ENCODE data around the gene AIF1. TPM values are rescaled to one million over a fixed set of nuclear protein-coding genes. Genes with fewer than 3 reads are reported as not detected.

The AIF1 gene
- total RNA-seq, 3 donors from 2014 or later (not counting 1 experiment from before 2014, with no cell fraction given) = 8.7 to 47.0 (median 17.9) TPM

DNA sequence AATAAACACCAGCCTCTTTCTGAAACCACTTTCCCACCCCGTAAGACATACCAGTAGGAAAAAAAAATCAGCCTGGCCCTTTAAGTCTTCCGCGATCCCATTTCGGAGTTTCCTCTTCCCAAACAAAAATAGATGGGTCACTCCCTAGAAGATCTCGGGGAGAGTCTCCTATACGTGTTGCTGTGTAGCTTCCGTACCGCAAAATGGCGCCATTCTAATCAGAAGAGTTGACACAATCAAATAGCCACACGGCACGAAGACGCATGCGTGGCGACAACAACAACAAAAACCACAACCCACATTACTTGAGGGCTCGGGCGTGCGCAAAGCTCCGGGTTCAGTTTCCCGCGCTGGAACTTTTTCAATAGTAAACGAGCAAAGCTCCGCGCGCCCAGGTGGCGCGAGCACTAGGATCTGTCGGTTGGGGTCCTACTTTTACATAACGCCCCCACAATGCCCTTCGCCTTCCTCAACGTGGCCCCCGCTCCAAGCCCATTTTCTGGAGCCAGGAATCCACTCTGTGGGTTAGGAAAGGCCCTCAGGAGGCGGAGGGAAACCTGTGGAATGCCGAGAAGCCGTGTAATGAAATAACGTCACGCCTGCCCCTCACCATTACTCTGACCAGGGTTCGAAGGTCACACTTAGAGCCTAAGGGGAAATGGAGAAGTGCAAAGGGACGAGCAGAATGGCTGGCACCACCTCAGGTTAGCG lies 49.9 kb downstream of the AIF1 start, which contains the start of gene GPANK1:
TSS of gene GPANK1 (minus strand) at position 208 of the 711 bp plus-strand sequence. CDS start 519 bp downstream, outside the sequence.
- peak within 1 kb of the TSS; percentile 92 for H3K27ac ChIP-seq (ENCODE audit: low read length)
- H3K9me3 Mint-ChIP-seq = no peaks in the 10 kb centered on the region
- peak within 1 kb of the TSS; percentile 97 to 100 for H3K27ac Mint-ChIP-seq
- H3K4me1 ChIP-seq (ENCODE audit: control insufficient read depth, insufficient read depth, low read length) = peaks cover 49% of the 10 kb centered on the region
- WGBS (ENCODE audit: insufficient coverage) = under 1% methylated on average over 39 of the region's 39 CpGs
- no peaks in the 10 kb centered on the region for H3K36me3 Mint-ChIP-seq
- TF ChIP-seq, protein P1, sequence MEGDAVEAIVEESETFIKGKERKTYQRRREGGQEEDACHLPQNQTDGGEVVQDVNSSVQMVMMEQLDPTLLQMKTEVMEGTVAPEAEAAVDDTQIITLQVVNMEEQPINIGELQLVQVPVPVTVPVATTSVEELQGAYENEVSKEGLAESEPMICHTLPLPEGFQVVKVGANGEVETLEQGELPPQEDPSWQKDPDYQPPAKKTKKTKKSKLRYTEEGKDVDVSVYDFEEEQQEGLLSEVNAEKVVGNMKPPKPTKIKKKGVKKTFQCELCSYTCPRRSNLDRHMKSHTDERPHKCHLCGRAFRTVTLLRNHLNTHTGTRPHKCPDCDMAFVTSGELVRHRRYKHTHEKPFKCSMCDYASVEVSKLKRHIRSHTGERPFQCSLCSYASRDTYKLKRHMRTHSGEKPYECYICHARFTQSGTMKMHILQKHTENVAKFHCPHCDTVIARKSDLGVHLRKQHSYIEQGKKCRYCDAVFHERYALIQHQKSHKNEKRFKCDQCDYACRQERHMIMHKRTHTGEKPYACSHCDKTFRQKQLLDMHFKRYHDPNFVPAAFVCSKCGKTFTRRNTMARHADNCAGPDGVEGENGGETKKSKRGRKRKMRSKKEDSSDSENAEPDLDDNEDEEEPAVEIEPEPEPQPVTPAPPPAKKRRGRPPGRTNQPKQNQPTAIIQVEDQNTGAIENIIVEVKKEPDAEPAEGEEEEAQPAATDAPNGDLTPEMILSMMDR (IDR thresholded peaks at IDR 0.05) = no peak
- H3K4me3 Mint-ChIP-seq = peak within 1 kb of the TSS; percentile 96
- no peaks in the 10 kb centered on the region for H3K9me3 ChIP-seq (ENCODE audit: control insufficient read depth, insufficient read depth, low read length)
- intact Hi-C loops (cut with micrococcal nuclease) = loop anchor here (1.0 to 10.0 kb wide), 9 partner anchors 13 to 948 kb away; partner anchors contain the start of genes ABHD16A, AGPAT1, BAG6 and DDX39B
- DNase-seq (peak; percentile 86 to 98), ATAC-seq (peak; percentile 33 to 52 (median 46))
- peaks cover 42% of the 10 kb centered on the region for H3K36me3 ChIP-seq (ENCODE audit: control insufficient read depth, insufficient read depth, low read length)
- peak within 1 kb of the TSS; percentile 67 for H3K4me3 ChIP-seq (ENCODE audit: low read length)
- H3K4me1 Mint-ChIP-seq = peaks cover 37 to 59% of the 10 kb centered on the region in 2 donors
- no peaks in the 10 kb centered on the region for H3K27me3 Mint-ChIP-seq (ENCODE audit: low read depth in 2 of 2)
- H3K27me3 ChIP-seq (ENCODE audit: control insufficient read depth, insufficient read depth, low read length) = no peaks in the 10 kb centered on the region

DNA sequence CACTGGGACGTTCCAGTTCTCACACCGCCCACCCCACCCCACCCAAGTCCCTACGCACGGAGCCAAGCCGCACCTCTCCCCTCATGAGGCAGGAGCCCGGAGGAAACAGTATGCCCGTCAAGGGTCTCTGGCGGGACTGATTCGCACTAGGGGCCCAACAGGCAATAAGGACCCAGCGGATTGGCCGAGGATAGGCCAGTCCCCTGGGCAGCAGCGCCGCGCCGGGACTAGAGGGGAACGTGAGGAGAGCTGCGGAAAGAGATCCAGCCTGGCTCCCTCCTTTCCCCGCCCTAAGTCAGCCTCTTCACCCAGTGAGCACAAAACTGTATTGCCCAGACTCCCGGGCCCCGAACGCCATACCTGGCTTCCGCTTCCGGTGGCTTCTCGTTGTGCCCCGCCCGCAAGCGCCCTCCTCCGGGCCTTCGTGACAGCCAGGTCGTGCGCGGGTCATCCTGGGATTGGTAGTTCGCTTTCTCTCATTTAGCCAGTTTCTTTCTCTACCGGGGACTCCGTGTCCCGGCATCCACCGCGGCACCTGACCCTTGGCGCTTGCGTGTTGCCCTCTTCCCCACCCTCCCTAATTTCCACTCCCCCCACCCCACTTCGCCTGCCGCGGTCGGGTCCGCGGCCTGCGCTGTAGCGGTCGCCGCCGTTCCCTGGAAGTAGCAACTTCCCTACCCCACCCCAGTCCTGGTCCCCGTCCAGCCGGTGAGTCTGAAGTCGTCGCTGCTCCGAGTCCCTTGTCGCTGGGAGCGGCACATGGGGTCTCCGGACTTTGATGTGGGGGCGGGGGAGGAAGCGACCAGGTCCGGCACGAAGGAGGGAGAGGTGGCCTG lies 50.7 kb downstream of the AIF1 start, which contains the start of gene CSNK2B:
TSS of gene CSNK2B (plus strand) at position 580 of the 836 bp plus-strand sequence. CDS start 752 bp downstream, outside the sequence.
- Mint-ChIP-seq H3K4me1 (peaks cover 32 to 53% of the 10 kb centered on the region in 2 donors), H3K27ac (peak within 1 kb of the TSS; percentile 97 to 100), H3K36me3 (no peaks in the 10 kb centered on the region), H3K9me3 (no peaks in the 10 kb centered on the region), H3K4me3 (peak within 1 kb of the TSS; percentile 96), H3K27me3 (ENCODE audit: low read depth in 2 of 2) (no peaks in the 10 kb centered on the region)
- ATAC-seq (peak; percentile 88 to 97 (median 91)), DNase-seq (peak; percentile 95 to 99)
- H3K36me3 ChIP-seq (ENCODE audit: control insufficient read depth, insufficient read depth, low read length) = peaks cover 49% of the 10 kb centered on the region
- no peaks in the 10 kb centered on the region for H3K9me3 ChIP-seq (ENCODE audit: control insufficient read depth, insufficient read depth, low read length)
- no peaks in the 10 kb centered on the region for H3K27me3 ChIP-seq (ENCODE audit: control insufficient read depth, insufficient read depth, low read length)
- peak within 1 kb of the TSS; percentile 67 for H3K4me3 ChIP-seq (ENCODE audit: low read length)
- H3K27ac ChIP-seq (ENCODE audit: low read length) = peak within 1 kb of the TSS; percentile 92
- TF ChIP-seq, protein P1 (IDR thresholded peaks at IDR 0.05) = no peak
- intact Hi-C loops (cut with micrococcal nuclease) = loop anchor here (1.0 to 10.0 kb wide), 7 partner anchors 13 to 948 kb away; partner anchors contain the start of genes ABHD16A, AGPAT1, BAG6 and DDX39B
- WGBS (ENCODE audit: insufficient coverage) = under 1% methylated on average over 63 of the region's 63 CpGs
- peaks cover 43% of the 10 kb centered on the region for H3K4me1 ChIP-seq (ENCODE audit: control insufficient read depth, insufficient read depth, low read length)

DNA sequence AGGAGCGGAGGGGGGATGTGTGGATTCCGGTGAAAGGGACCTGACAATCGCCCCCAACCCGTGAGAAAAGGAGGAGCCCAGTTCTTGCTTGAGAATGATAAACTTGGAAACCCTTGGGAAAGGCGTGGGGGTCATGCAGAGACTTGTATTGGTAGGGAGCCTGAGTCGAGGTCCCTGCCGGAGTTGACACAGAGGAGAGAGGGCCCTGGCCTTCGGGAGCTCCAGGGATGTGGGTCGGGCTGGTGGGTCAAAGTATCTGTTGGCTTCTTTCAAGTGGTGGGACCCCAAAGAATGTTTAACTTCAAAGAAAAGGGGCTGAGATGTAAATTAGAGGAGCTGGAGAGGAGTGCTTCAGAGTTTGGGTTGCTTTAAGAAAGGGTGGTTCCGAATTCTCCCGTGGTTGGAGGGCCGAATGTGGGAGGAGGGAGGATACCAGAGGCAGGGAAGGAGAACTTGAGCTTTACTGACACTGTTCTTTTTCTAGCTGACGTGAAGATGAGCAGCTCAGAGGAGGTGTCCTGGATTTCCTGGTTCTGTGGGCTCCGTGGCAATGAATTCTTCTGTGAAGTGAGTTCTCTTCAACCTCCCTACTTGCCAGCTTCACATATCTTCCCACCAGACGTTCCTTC lies 51.4 kb downstream of the AIF1 start:
- no peak for DNase-seq
- no peak for ATAC-seq
- intact Hi-C loops (cut with micrococcal nuclease) = loop anchor here (5.0 to 10.0 kb wide), 3 partner anchors 124 to 949 kb away; partner anchors contain the start of genes AGPAT1, DDX39B, MDC1 and RNF5
- H3K4me1 ChIP-seq (ENCODE audit: control insufficient read depth, insufficient read depth, low read length) = peaks cover 36% of the 10 kb centered on the region
- H3K27ac ChIP-seq (ENCODE audit: low read length) = peak overlapping the region; percentile 78
- H3K9me3 ChIP-seq (ENCODE audit: control insufficient read depth, insufficient read depth, low read length) = no peaks in the 10 kb centered on the region
- Mint-ChIP-seq H3K36me3 (no peaks in the 10 kb centered on the region), H3K4me1 (peaks cover 32 to 48% of the 10 kb centered on the region in 2 donors), H3K27ac (peak overlapping the region; percentile 97 to 100), H3K27me3 (ENCODE audit: low read depth in 2 of 2) (no peaks in the 10 kb centered on the region), H3K4me3 (peak overlapping the region; percentile 96), H3K9me3 (no peaks in the 10 kb centered on the region)
- WGBS (ENCODE audit: insufficient coverage) = 11% methylated on average over 15 of the region's 15 CpGs
- TF ChIP-seq, protein P1 (IDR thresholded peaks at IDR 0.05) = no peak
- peaks cover 56% of the 10 kb centered on the region for H3K36me3 ChIP-seq (ENCODE audit: control insufficient read depth, insufficient read depth, low read length)
- peak overlapping the region; percentile 67 for H3K4me3 ChIP-seq (ENCODE audit: low read length)
- no peaks in the 10 kb centered on the region for H3K27me3 ChIP-seq (ENCODE audit: control insufficient read depth, insufficient read depth, low read length)

Other genes starting within 250 kb of the AIF1 start
- gene MICA, start 211.6 kb upstream of the AIF1 start, total RNA-seq = 10 to 100 TPM in 2 of 3 donors, 1 to 10 TPM in 1; 9.3 to 19.7 (median 11.4) TPM
- 10 to 100 TPM; 33.5 to 39.0 (median 37.6) TPM for gene MICB, start 117.1 kb upstream of the AIF1 start, total RNA-seq
- gene MCCD1, start 86.3 kb upstream of the AIF1 start, total RNA-seq = not detected
- gene DDX39B, start 73.2 kb upstream of the AIF1 start, total RNA-seq = 100 to 1,000 TPM; 506 to 571 (median 534) TPM
- 1 to 10 TPM; 1.0 to 2.5 (median 2.1) TPM for gene ATP6V1G2, start 68.6 kb upstream of the AIF1 start, total RNA-seq
- gene NFKBIL1, start 67.6 kb upstream of the AIF1 start, total RNA-seq = 10 to 100 TPM in 2 of 3 donors, 1 to 10 TPM in 1; 8.1 to 10.9 (median 10.7) TPM
- gene LTA, start 42.9 kb upstream of the AIF1 start, total RNA-seq = 10 to 100 TPM in 1 of 3 donors, 1 to 10 TPM in 2; 7.6 to 13.1 (median 8.7) TPM
- 10 to 100 TPM; 24.2 to 60.8 (median 46.9) TPM for gene TNF, start 39.7 kb upstream of the AIF1 start, total RNA-seq
- 10 to 100 TPM; 17.7 to 42.1 (median 32.6) TPM for gene LTB, start 32.8 kb upstream of the AIF1 start, total RNA-seq
- 100 to 1,000 TPM in 1 of 3 donors, 10 to 100 TPM in 2; 25.4 to 120 (median 50.5) TPM for gene LST1, start 29.0 kb upstream of the AIF1 start, total RNA-seq
- 100 to 1,000 TPM; 120 to 173 (median 137) TPM for gene NCR3, start 22.2 kb upstream of the AIF1 start, total RNA-seq
- gene PRRC2A, start 5.5 kb downstream of the AIF1 start, total RNA-seq = 100 to 1,000 TPM; 264 to 294 (median 294) TPM
- 100 to 1,000 TPM; 264 to 303 (median 274) TPM for gene BAG6, start 37.4 kb downstream of the AIF1 start, total RNA-seq
- 1 to 10 TPM; 2.6 to 2.8 (median 2.7) TPM for gene APOM, start 40.7 kb downstream of the AIF1 start, total RNA-seq
- 10 to 100 TPM; 25.9 to 29.9 (median 27.4) TPM for gene C6orf47, start 45.5 kb downstream of the AIF1 start, total RNA-seq
- gene GPANK1, start 49.8 kb downstream of the AIF1 start, total RNA-seq = 10 to 100 TPM; 16.0 to 20.3 (median 18.2) TPM
- gene CSNK2B, start 50.8 kb downstream of the AIF1 start, total RNA-seq = 100 to 1,000 TPM; 140 to 157 (median 141) TPM
- 10 to 100 TPM; 39.9 to 50.0 (median 46.0) TPM for gene LY6G5B, start 54.7 kb downstream of the AIF1 start, total RNA-seq
- gene LY6G5C, start 65.8 kb downstream of the AIF1 start, total RNA-seq = 1 to 10 TPM; 2.0 to 7.9 (median 2.7) TPM
- gene ABHD16A, start 88.1 kb downstream of the AIF1 start, total RNA-seq = 10 to 100 TPM; 92.0 to 97.6 (median 94.2) TPM
- 1 to 10 TPM in 2 of 3 donors, under 1 TPM in 1; 0.97 to 3.2 (median 1.4) TPM for gene LY6G6F, start 91.6 kb downstream of the AIF1 start, total RNA-seq
- under 1 TPM in 1 of 3 donors, not detected in 2; 0.94 TPM for gene LY6G6D, start 100.1 kb downstream of the AIF1 start, total RNA-seq
- not detected for gene LY6G6C, start 106.5 kb downstream of the AIF1 start, total RNA-seq
- 10 to 100 TPM in 2 of 3 donors, 1 to 10 TPM in 1; 9.4 to 19.0 (median 12.8) TPM for gene MPIG6B, start 108.1 kb downstream of the AIF1 start, total RNA-seq
- gene DDAH2, start 114.1 kb downstream of the AIF1 start, total RNA-seq = 10 to 100 TPM; 22.3 to 36.1 (median 24.6) TPM
- gene CLIC1, start 121.3 kb downstream of the AIF1 start, total RNA-seq = 100 to 1,000 TPM; 348 to 363 (median 355) TPM
- 10 to 100 TPM; 28.2 to 44.6 (median 43.7) TPM for gene MSH5, start 124.8 kb downstream of the AIF1 start, total RNA-seq
- gene SAPCD1, start 147.4 kb downstream of the AIF1 start, total RNA-seq = 10 to 100 TPM in 1 of 3 donors, 1 to 10 TPM in 2; 5.4 to 14.5 (median 6.9) TPM
- 1 to 10 TPM; 2.4 to 4.7 (median 3.2) TPM for gene VWA7, start 162.1 kb downstream of the AIF1 start, total RNA-seq
- 10 to 100 TPM; 45.2 to 58.6 (median 49.2) TPM for gene VARS1, start 180.5 kb downstream of the AIF1 start, total RNA-seq
- 10 to 100 TPM; 28.1 to 34.9 (median 29.2) TPM for gene LSM2, start 191.7 kb downstream of the AIF1 start, total RNA-seq
- gene HSPA1L, start 200.0 kb downstream of the AIF1 start, total RNA-seq = 1 to 10 TPM; 2.0 to 4.5 (median 3.6) TPM
- gene HSPA1A, start 200.3 kb downstream of the AIF1 start, total RNA-seq = 10 to 100 TPM; 24.4 to 34.6 (median 34.5) TPM
- 100 to 1,000 TPM in 1 of 3 donors, 10 to 100 TPM in 1, 1 to 10 TPM in 1; 8.5 to 112 (median 15.3) TPM for gene HSPA1B, start 212.5 kb downstream of the AIF1 start, total RNA-seq
- gene NEU1, start 247.6 kb downstream of the AIF1 start, total RNA-seq = 10 to 100 TPM; 36.1 to 69.6 (median 51.5) TPM